GM12878 (cell line): ENCODE results near the gene TMEM178A.

ENCODE experiments used
- HCFC1 ChIP-seq: fragments of 150-350 bp; IDR thresholded peaks from 2 replicates; pipeline ENCODE4 v1.6.1; 2014; ENCODE audit warnings: low read length
- ZNF274 ChIP-seq: IDR thresholded peaks from one replicate; pipeline ENCODE4 v1.8.0; 2011; ENCODE audit not compliant: insufficient read length, insufficient read depth
- TF ChIP-seq, protein P1 (sequence below), 3 experiments: IDR thresholded peaks in 2 of 3; conservative IDR thresholded peaks in 1 of 3; 2 replicates each; pipeline ENCODE4 v1.5.1; 2011; ENCODE audit warnings: low read depth in 3 of 3, low read length in 3 of 3, mild to moderate bottlenecking in 3 of 3, control low read depth in 2 of 3, moderate library complexity in 2 of 3, inconsistent platforms in 1 of 3, mixed read lengths in 1 of 3; ENCODE audit not compliant: control insufficient read depth in 2 of 3, insufficient read depth in 1 of 3; ENCODE audit errors: extremely low read depth in 1 of 3

GRCh38 chr2:39657287-39657937, 8.3 kb upstream of the TMEM178A start:
- no peak for TF ChIP-seq HCFC1
- no peak for TF ChIP-seq ZNF274
- TF ChIP-seq, protein P1, sequence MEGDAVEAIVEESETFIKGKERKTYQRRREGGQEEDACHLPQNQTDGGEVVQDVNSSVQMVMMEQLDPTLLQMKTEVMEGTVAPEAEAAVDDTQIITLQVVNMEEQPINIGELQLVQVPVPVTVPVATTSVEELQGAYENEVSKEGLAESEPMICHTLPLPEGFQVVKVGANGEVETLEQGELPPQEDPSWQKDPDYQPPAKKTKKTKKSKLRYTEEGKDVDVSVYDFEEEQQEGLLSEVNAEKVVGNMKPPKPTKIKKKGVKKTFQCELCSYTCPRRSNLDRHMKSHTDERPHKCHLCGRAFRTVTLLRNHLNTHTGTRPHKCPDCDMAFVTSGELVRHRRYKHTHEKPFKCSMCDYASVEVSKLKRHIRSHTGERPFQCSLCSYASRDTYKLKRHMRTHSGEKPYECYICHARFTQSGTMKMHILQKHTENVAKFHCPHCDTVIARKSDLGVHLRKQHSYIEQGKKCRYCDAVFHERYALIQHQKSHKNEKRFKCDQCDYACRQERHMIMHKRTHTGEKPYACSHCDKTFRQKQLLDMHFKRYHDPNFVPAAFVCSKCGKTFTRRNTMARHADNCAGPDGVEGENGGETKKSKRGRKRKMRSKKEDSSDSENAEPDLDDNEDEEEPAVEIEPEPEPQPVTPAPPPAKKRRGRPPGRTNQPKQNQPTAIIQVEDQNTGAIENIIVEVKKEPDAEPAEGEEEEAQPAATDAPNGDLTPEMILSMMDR (IDR thresholded peaks at IDR 0.05 in 2 of 3, conservative IDR thresholded peaks at IDR 0.05 in 1 of 3; ENCODE audit: control insufficient read depth in 2 of 3, extremely low read depth in 1 of 3, insufficient read depth in 1 of 3, low read depth in 3 of 3, low read length in 3 of 3): no peak
